GM23338 (cell line): ENCODE data around the gene GADD45B. TPM values are rescaled to one million over a fixed set of nuclear protein-coding genes. Genes with fewer than 3 reads are reported as not detected.

ENCODE experiments used
- ATAC-seq: fragments of 200-7000 bp; cut with Tn5 transposase; 3 replicates; pipeline ENCODE4 v1.9.1; 2020
- DNase-seq: peaks from one replicate; pipeline ENCODE4 v3.0.0-alpha.2; 2015; ENCODE audit warnings: low spot score
- H2AFZ ChIP-seq: fragments of 200-600 bp; sonication (generic); 2 replicates; pipeline ENCODE4 v1.8.0; 2016; ENCODE audit warnings: antibody characterized with exemption, mild to moderate bottlenecking, moderate library complexity
- H3F3A ChIP-seq: fragments of 200-600 bp; sonication (generic); replicated peaks from 2 replicates; pipeline ENCODE4 v1.8.0; 2017; ENCODE audit warnings: antibody characterized with exemption, mixed run types, low read depth
- H3K27ac ChIP-seq: fragments of 200-600 bp; sonication (generic); 2 replicates; pipeline ENCODE4 v1.6.1; 2016; ENCODE audit warnings: low read depth
- H3K27me3 ChIP-seq: fragments of 200-600 bp; sonication (generic); 2 replicates; pipeline ENCODE4 v1.8.0; 2016; ENCODE audit warnings: mild to moderate bottlenecking, mixed run types, moderate library complexity; ENCODE audit not compliant: insufficient read depth
- H3K36me3 ChIP-seq: fragments of 200-600 bp; sonication (generic); 2 replicates; pipeline ENCODE4 v1.8.0; 2016; ENCODE audit warnings: mild to moderate bottlenecking; ENCODE audit not compliant: insufficient read depth
- H3K4me1 ChIP-seq: fragments of 200-600 bp; sonication (generic); 2 replicates; pipeline ENCODE4 v1.8.0; 2016; ENCODE audit warnings: mild to moderate bottlenecking, moderate library complexity; ENCODE audit not compliant: insufficient read depth
- H3K4me2 ChIP-seq: fragments of 200-600 bp; sonication (generic); 2 replicates; pipeline ENCODE4 v1.7.1; 2017; ENCODE audit warnings: mixed run types
- H3K4me3 ChIP-seq: fragments of 200-600 bp; sonication (generic); 2 replicates; pipeline ENCODE4 v1.6.1; 2016; ENCODE audit warnings: mixed run types
- H3K79me2 ChIP-seq: fragments of 200-600 bp; sonication (generic); replicated peaks from 2 replicates; pipeline ENCODE4 v1.8.0; 2017; ENCODE audit warnings: mild to moderate bottlenecking; ENCODE audit not compliant: insufficient read depth
- H3K9me2 ChIP-seq: fragments of 200-600 bp; sonication (generic); 2 replicates; pipeline ENCODE4 v1.8.0; 2017; ENCODE audit not compliant: insufficient read depth
- H4K20me1 ChIP-seq: fragments of 200-600 bp; sonication (generic); replicated peaks from 2 replicates; pipeline ENCODE4 v1.8.0; 2017; ENCODE audit warnings: mild to moderate bottlenecking; ENCODE audit not compliant: insufficient read depth
- H3K27ac Mint-ChIP-seq: 2 replicates; pipeline ENCODE4 v1.8.0; 2020; ENCODE audit warnings: inconsistent platforms, mild to moderate bottlenecking, moderate library complexity, mixed read lengths
- H3K27me3 Mint-ChIP-seq: 3 replicates; pipeline ENCODE4 v1.8.0; 2022; ENCODE audit warnings: low read depth, mild to moderate bottlenecking, moderate library complexity, mixed read lengths, inconsistent platforms; ENCODE audit not compliant: insufficient read depth, poor library complexity
- H3K36me3 Mint-ChIP-seq: 3 replicates; pipeline ENCODE4 v1.8.0; 2021; ENCODE audit warnings: low read depth, mild to moderate bottlenecking, inconsistent platforms, moderate library complexity, mixed read lengths
- H3K4me1 Mint-ChIP-seq: 3 replicates; pipeline ENCODE4 v1.8.0; 2020; ENCODE audit warnings: mild to moderate bottlenecking, inconsistent platforms, mixed read lengths
- H3K4me3 Mint-ChIP-seq: 3 replicates; pipeline ENCODE4 v1.8.0; 2021; ENCODE audit warnings: moderate library complexity, mild to moderate bottlenecking, inconsistent platforms, mixed read lengths
- H3K9me3 Mint-ChIP-seq: 3 replicates; pipeline ENCODE4 v1.8.0; 2020; ENCODE audit warnings: moderate library complexity, mild to moderate bottlenecking, inconsistent platforms, mixed read lengths
- CREB1 ChIP-seq: fragments of 250-450 bp; sonication (Bioruptor Pico); IDR thresholded peaks from 2 replicates; pipeline ENCODE4 v1.5.0; 2020; ENCODE audit warnings: low read depth, mild to moderate bottlenecking, moderate library complexity
- NANOG ChIP-seq: IDR thresholded peaks from 2 replicates; pipeline ENCODE4 v1.6.1; 2016; ENCODE audit warnings: antibody characterized with exemption, borderline replicate concordance
- POLR2AphosphoS5 ChIP-seq: IDR thresholded peaks from 2 replicates; pipeline ENCODE4 v1.6.1; 2016; ENCODE audit warnings: antibody characterized with exemption, low read depth
- ZNF114 ChIP-seq: fragments of 250-450 bp; sonication (Bioruptor Pico); IDR thresholded peaks from 2 replicates; pipeline ENCODE4 v1.5.0; 2020; ENCODE audit warnings: mild to moderate bottlenecking, moderate library complexity
- polyA plus RNA-seq: library from polyadenylated mRNA; unstranded; fragments of >200 nt; fragmentation: Nextera tagmentation; extraction: Ambion mirVana; gene quantifications from 2 replicates; pipeline ENCODE4 v1.2.1, GENCODE V29; 2016
- total RNA-seq: library from RNA; depleted of rRNA; stranded (reverse); fragments of >200 nt; shearing (Covaris generic); gene quantifications from 2 replicates; pipeline ENCODE4 v1.2.3, GENCODE V29; 2014
- TF ChIP-seq, protein P1 (sequence below): IDR thresholded peaks from one replicate; pipeline ENCODE4 v1.6.1; 2018; ENCODE audit warnings: antibody characterized with exemption; ENCODE audit not compliant: unreplicated experiment
- TF ChIP-seq, protein P2 (sequence below): IDR thresholded peaks from 2 replicates; pipeline ENCODE4 v1.6.1; 2016; ENCODE audit warnings: antibody characterized with exemption

Gene GADD45B
- total and polyA plus RNA-seq, 2 experiments from 2014 or later: 12.3 to 16.6 TPM

DNA sequence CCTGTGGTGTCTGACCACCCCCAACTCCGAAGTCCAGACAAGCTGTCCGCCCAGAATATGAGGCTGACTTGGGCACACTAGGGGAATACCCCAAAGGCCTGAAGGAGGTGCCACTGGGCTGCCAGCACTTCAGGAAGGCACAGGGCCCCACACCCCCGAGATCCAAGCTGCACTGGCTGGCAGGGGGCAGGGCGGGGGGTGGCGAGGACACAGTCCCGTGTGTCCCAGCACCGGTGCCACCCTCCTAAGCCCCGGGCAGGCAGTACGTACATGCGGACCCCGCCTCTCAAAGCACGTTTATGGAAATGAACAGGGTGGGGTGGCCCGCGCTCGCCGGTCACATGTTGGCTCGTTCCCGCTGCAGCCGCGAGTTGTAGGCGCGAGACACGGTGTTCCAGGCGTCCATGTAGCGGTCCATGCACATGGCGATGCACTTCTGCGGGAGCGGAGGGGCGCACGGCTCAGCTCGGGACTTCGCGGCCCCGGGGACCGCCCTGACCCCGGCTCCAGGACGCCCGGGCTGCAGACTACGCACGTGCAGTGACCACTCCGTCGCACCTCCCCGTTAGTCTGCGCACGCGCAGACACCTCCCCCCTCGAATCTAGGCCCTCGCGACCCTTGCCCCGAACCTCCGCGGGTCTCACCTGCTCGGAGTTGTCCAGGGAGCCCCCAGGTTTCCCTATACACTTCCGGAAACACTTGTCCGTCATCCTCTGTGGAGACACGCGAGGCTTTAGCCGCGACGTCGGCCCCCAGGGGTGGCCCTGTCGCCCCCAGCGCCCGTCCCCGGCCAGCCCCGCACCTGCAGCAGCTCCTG is 49.1 kb upstream of the GADD45B start (continued):
- TF ChIP-seq, protein P1, sequence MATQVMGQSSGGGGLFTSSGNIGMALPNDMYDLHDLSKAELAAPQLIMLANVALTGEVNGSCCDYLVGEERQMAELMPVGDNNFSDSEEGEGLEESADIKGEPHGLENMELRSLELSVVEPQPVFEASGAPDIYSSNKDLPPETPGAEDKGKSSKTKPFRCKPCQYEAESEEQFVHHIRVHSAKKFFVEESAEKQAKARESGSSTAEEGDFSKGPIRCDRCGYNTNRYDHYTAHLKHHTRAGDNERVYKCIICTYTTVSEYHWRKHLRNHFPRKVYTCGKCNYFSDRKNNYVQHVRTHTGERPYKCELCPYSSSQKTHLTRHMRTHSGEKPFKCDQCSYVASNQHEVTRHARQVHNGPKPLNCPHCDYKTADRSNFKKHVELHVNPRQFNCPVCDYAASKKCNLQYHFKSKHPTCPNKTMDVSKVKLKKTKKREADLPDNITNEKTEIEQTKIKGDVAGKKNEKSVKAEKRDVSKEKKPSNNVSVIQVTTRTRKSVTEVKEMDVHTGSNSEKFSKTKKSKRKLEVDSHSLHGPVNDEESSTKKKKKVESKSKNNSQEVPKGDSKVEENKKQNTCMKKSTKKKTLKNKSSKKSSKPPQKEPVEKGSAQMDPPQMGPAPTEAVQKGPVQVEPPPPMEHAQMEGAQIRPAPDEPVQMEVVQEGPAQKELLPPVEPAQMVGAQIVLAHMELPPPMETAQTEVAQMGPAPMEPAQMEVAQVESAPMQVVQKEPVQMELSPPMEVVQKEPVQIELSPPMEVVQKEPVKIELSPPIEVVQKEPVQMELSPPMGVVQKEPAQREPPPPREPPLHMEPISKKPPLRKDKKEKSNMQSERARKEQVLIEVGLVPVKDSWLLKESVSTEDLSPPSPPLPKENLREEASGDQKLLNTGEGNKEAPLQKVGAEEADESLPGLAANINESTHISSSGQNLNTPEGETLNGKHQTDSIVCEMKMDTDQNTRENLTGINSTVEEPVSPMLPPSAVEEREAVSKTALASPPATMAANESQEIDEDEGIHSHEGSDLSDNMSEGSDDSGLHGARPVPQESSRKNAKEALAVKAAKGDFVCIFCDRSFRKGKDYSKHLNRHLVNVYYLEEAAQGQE: no peak

DNA sequence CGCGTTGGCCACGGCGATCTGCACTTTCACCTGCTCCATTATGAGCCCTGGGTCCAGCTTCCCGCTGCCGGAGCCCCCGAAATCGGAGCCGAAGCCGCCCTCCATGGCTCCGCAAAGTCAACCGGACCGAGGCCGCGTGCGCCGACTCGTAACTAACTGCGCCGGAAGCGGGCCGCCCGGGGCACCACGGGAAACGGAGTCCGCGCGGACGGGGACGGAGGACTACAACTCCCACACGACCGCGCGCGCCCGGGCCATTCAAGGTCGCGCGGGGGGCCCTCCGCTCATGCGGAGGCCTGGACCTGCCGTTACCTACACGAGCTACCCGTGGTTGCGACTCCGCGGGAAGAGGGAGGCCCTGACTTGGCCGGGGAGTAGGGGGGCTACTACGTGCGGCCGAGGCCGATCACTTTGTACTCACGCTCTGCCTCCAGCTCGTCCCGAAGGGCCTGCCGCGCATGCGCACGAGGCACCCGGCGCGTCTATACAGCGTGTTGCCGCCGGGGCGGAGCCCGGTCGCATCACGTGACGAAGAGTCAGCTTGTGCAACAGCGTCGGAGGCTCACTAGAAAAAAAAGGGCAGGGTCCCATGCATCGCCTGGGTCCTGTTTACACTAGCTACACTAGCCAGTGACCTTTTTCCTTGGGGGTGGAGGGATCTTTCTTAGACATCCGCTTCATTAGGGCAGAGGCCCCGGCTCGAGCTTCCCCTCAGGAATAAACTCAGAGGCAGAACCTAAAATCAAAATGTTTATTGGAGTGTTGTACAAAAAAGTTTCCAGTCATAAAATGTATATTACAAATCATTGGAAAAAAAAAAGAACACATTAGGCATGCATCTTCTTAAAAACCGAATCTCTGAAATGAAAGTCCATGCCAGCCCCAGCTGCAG is 48.3 kb upstream of the GADD45B start, which contains the start of gene TIMM13:
Gene TIMM13, minus strand, starts transcription at position 158 of the 892 bp plus-strand sequence. Its CDS starts 53 bp downstream, at position 105.
- Mint-ChIP-seq H3K27me3 (peaks cover 24% of the 10 kb centered on the region), H3K36me3 (peaks cover 35% of the 10 kb centered on the region), H3K4me3 (peak within 1 kb of the TSS; percentile 94), H3K27ac (peak within 1 kb of the TSS; percentile 100), H3K4me1 (peaks cover 28% of the 10 kb centered on the region), H3K9me3 (peaks cover 5% of the 10 kb centered on the region)
- Histone ChIP-seq H4K20me1 (no peaks in the 10 kb centered on the region; the same call in none of the 2 replicates), H3F3A (peaks cover 28% of the 10 kb centered on the region), H3K4me1 (peaks cover 14% of the 10 kb centered on the region), H3K79me2 (peaks cover 21% of the 10 kb centered on the region), H2AFZ (peak within 1 kb of the TSS; percentile 92), H3K27ac (peak within 1 kb of the TSS; percentile 88), H3K4me3 (peak within 1 kb of the TSS; percentile 99), H3K36me3 (no peaks in the 10 kb centered on the region; the same call in 1 of the 2 replicates), H3K27me3 (no peaks in the 10 kb centered on the region), H3K4me2 (peak within 1 kb of the TSS; percentile 95), H3K9me2 (no peaks in the 10 kb centered on the region)
- ATAC-seq: peak; percentile 58
- DNase-seq: peak; percentile 99
- TF ChIP-seq ZNF114 (CRISPR knock-in tag) (no peak), POLR2AphosphoS5 (no peak; the same call in none of the 2 replicates), CREB1 (peak; percentile 94)
- TF ChIP-seq, protein P2, sequence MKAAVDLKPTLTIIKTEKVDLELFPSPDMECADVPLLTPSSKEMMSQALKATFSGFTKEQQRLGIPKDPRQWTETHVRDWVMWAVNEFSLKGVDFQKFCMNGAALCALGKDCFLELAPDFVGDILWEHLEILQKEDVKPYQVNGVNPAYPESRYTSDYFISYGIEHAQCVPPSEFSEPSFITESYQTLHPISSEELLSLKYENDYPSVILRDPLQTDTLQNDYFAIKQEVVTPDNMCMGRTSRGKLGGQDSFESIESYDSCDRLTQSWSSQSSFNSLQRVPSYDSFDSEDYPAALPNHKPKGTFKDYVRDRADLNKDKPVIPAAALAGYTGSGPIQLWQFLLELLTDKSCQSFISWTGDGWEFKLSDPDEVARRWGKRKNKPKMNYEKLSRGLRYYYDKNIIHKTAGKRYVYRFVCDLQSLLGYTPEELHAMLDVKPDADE: peak; percentile 96

DNA sequence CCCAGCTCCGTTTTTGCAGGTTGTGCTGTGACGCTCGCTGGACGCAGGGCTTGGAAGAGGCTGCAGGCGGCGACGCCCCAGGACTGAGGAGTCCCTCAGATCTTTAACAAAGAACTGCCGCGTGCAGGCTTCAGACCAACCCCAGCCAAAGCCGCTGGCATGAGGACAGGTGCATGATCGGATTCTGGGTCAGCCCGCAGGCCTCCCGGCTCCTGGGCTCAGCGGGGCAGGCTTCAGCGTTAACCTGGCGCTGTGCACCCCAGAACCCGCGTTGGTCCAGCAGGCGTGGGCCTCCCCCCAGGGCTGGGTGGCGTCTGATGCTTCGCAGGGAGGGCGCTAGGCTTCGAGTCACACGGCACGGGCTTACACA is 47.6 kb upstream of the GADD45B start:
- Histone ChIP-seq H3K4me2 (peak overlapping the region; percentile 95), H3K9me2 (no peaks in the 10 kb centered on the region), H3K4me3 (peak overlapping the region; percentile 99), H3K36me3 (no peaks in the 10 kb centered on the region; the same call in 1 of the 2 replicates), H4K20me1 (no peaks in the 10 kb centered on the region; the same call in none of the 2 replicates), H2AFZ (no peak overlapping the region), H3K4me1 (peaks cover 14% of the 10 kb centered on the region), H3K79me2 (peaks cover 21% of the 10 kb centered on the region), H3K27ac (peak overlapping the region; percentile 88), H3K27me3 (no peaks in the 10 kb centered on the region), H3F3A (peaks cover 28% of the 10 kb centered on the region)
- H3K4me1 Mint-ChIP-seq: peaks cover 28% of the 10 kb centered on the region
- H3K36me3 Mint-ChIP-seq: peaks cover 35% of the 10 kb centered on the region
- peaks cover 24% of the 10 kb centered on the region for H3K27me3 Mint-ChIP-seq
- peaks cover 5% of the 10 kb centered on the region for H3K9me3 Mint-ChIP-seq
- ATAC-seq: peak; percentile 28
- H3K27ac Mint-ChIP-seq: peak overlapping the region; percentile 100
- DNase-seq: peak; percentile 89
- H3K4me3 Mint-ChIP-seq: peak overlapping the region; percentile 94
- TF ChIP-seq NANOG: no peak
